Thyroid gland (tissue), 4 donors: ENCODE data around the gene GNLY. TPM values are rescaled to one million over a fixed set of nuclear protein-coding genes. Genes with fewer than 3 reads are reported as not detected.

ENCODE experiments used
- DNase-seq, 2 donors: peaks; one replicate each; pipeline ENCODE4 v3.0.0-alpha.2; 2019
- H3K27ac ChIP-seq, 3 donors: fragments of 200-600 bp; sonication (generic); 1 replicate in 2 of 3; 2 replicates in 1 of 3; pipeline ENCODE4 v1.5.1; 2016 to 2019; ENCODE audit warnings: mild to moderate bottlenecking in 1 of 3, moderate library complexity in 1 of 3
- H3K27me3 ChIP-seq: fragments of 200-600 bp; sonication (generic); one replicate; pipeline ENCODE4 v1.5.1; 2019
- H3K36me3 ChIP-seq, 2 donors: fragments of 200-600 bp; sonication (generic); one replicate each; pipeline ENCODE4 v1.5.1; 2016 to 2019
- H3K4me1 ChIP-seq, 2 donors: fragments of 200-600 bp; sonication (generic); one replicate each; pipeline ENCODE4 v1.5.1; 2017 to 2019
- H3K4me3 ChIP-seq, 3 donors: fragments of 200-600 bp; sonication (generic); replicated peaks in 1 of 3; 1 replicate in 2 of 3; 2 replicates in 1 of 3; pipeline ENCODE4 v1.5.1; 2016; ENCODE audit warnings: mild to moderate bottlenecking in 1 of 3
- H3K9me3 ChIP-seq: fragments of 200-600 bp; sonication (generic); one replicate; pipeline ENCODE4 v1.5.1; 2017
- POLR2A ChIP-seq, 2 donors: fragments of 450-650 bp; IDR thresholded peaks; one replicate each; pipeline ENCODE4 v1.6.1; 2017; ENCODE audit warnings: antibody characterized with exemption in 2 of 2, mild to moderate bottlenecking in 2 of 2, moderate library complexity in 1 of 2
- WGBS, 2 donors: methylation state at CpG; one replicate each; pipeline ENCODE4 v1.1.5; 2017; 5-methylcytosine and 5-hydroxymethylcytosine counted together
- intact Hi-C: fragments of 100-400 bp; cut with DNase I; formaldehyde crosslinking; loops from one replicate; pipeline ENCODE4 v1.15.1; 2023
- total RNA-seq, 4 donors: library from RNA; depleted of rRNA; stranded (reverse); fragments of >200 nt; gene quantifications; one replicate each; pipeline ENCODE4 v1.2.3, GENCODE V29; 2016
- TF ChIP-seq, protein P1 (sequence below), 6 experiments: fragments of 200-600 bp in 3 of 6; fragments of 450-650 bp in 3 of 6; sonication (generic) in 3 of 6; IDR thresholded peaks; one replicate each; pipeline ENCODE4 v1.5.1; 2016 to 2019; ENCODE audit warnings: antibody characterized with exemption in 6 of 6, mild to moderate bottlenecking in 2 of 6, inconsistent platforms in 1 of 6, moderate library complexity in 1 of 6

GNLY gene
- total RNA-seq, 4 donors from 2014 or later = 0.22 to 3.6 (median 0.63) TPM; not detected in 1

DNA sequence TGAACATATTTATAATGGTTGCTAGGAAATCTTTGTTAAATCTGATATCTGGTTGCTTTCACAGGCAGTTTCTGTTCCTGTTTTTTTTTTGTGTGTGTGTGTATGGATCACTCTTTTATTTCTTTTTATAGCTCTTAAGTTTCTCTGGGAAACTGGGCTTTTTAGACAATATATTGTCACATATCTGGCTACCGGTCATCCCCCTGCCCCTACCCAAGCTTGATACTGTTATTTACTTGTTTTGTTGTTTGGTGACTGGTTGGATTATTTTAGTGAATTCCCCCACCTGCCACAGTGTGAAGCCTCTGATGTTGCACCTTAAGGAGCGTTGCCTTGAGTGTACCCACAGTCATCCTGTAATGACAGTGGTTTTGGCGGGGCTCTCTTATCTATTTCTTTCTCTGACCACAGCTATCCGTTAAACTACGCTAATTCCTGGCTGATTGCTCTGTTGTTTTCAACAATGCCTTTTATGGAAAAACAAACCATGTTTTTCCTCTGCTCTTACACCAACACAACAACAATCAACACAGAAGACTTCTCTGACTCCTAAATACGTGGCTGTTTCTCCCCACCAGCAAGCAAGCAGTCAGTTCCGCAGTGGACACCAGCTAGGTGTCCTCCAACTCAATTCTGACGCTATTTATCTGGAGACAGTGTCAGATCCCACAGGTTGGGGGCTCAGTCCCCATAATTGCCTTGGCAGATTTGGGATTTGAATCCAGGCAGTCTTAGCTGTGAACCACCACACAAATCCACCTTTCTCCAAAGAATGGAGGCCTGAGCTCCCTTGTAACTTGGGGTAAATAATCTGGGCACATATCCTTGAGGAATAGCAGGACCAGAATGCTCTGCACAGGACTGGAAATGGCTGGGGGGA, 10.9 kb downstream of the GNLY start:
- intact Hi-C loops = no loop called here
- H3K4me1 ChIP-seq = peaks cover 52 to 62% of the 10 kb centered on the region in 2 donors
- no peak overlapping the region for H3K4me3 ChIP-seq
- H3K27me3 ChIP-seq = no peaks in the 10 kb centered on the region
- H3K9me3 ChIP-seq = no peaks in the 10 kb centered on the region
- H3K27ac ChIP-seq = peak overlapping the region; percentile 98 to 100 (median 100)
- 83 to 89% methylated on average over 8 of the region's 8 CpGs for WGBS, 2 donors
- TF ChIP-seq, protein P1, sequence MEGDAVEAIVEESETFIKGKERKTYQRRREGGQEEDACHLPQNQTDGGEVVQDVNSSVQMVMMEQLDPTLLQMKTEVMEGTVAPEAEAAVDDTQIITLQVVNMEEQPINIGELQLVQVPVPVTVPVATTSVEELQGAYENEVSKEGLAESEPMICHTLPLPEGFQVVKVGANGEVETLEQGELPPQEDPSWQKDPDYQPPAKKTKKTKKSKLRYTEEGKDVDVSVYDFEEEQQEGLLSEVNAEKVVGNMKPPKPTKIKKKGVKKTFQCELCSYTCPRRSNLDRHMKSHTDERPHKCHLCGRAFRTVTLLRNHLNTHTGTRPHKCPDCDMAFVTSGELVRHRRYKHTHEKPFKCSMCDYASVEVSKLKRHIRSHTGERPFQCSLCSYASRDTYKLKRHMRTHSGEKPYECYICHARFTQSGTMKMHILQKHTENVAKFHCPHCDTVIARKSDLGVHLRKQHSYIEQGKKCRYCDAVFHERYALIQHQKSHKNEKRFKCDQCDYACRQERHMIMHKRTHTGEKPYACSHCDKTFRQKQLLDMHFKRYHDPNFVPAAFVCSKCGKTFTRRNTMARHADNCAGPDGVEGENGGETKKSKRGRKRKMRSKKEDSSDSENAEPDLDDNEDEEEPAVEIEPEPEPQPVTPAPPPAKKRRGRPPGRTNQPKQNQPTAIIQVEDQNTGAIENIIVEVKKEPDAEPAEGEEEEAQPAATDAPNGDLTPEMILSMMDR (IDR thresholded peaks at IDR 0.05) = no peak
- TF ChIP-seq POLR2A (IDR thresholded peaks at IDR 0.05) = no peak
- DNase-seq = no peak
- H3K36me3 ChIP-seq = no peaks in the 10 kb centered on the region

DNA sequence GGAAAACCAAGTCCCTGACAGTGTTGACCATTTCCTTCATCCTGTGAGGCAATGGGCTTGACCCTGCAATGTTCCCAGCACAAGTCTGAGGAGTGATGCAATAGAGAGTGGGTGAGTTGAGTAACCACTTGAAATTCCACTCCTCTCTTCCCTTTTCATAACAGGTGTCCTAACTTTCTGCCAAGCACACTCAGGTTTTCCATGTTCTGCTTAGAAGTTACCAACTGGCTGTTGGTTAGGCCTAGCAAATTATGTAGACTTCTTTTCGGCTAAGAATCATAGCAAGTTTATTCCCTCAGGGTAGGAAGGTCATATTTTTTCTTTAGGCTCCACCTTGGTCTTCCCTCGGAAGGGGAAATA, 11.5 kb downstream of the GNLY start:
- 46 to 47% methylated on average over 2 of the region's 2 CpGs for WGBS, 2 donors
- Histone ChIP-seq H3K36me3 (no peaks in the 10 kb centered on the region), H3K4me1 (peaks cover 58 to 68% of the 10 kb centered on the region in 2 donors), H3K27me3 (no peaks in the 10 kb centered on the region), H3K4me3 (no peak overlapping the region), H3K27ac (peak overlapping the region; percentile 98 to 100 (median 100)), H3K9me3 (no peaks in the 10 kb centered on the region)
- TF ChIP-seq, protein P1 (IDR thresholded peaks at IDR 0.05) = peak in 1 of 6 experiments; percentile 12
- TF ChIP-seq POLR2A (IDR thresholded peaks at IDR 0.05) = peak in 1 of 2 donors; percentile 81
- DNase-seq = peak; percentile 72 to 79
- intact Hi-C loops = no loop called here

DNA sequence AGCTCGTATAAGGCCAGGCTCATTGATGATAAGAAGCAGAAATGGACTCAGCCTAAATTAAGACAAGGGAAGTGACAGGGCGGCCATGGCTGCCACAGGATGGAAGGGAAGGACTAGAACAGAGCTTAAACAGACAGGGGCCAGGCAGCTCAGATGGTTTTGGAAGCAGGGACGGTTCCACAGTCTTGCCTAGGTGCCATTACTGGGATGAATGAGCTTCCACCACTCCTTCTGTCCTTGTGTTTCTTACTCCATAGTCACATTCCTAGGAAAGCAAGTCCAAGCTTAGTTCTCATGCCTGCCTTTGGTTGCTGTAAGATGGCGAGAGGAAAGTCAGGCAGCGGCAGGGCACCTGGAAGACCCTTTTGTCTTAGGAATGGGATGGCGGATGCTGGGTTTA, 11.9 kb downstream of the GNLY start:
- peaks cover 62 to 72% of the 10 kb centered on the region in 2 donors for H3K4me1 ChIP-seq
- DNase-seq = no peak
- intact Hi-C loops = no loop called here
- TF ChIP-seq POLR2A (IDR thresholded peaks at IDR 0.05) = no peak
- TF ChIP-seq, protein P1 (IDR thresholded peaks at IDR 0.05) = no peak
- H3K9me3 ChIP-seq = no peaks in the 10 kb centered on the region
- H3K36me3 ChIP-seq = no peaks in the 10 kb centered on the region
- no peaks in the 10 kb centered on the region for H3K27me3 ChIP-seq
- 83 to 84% methylated on average over 6 of the region's 6 CpGs for WGBS, 2 donors
- no peak overlapping the region for H3K4me3 ChIP-seq
- peak overlapping the region; percentile 98 to 100 (median 100) for H3K27ac ChIP-seq

DNA sequence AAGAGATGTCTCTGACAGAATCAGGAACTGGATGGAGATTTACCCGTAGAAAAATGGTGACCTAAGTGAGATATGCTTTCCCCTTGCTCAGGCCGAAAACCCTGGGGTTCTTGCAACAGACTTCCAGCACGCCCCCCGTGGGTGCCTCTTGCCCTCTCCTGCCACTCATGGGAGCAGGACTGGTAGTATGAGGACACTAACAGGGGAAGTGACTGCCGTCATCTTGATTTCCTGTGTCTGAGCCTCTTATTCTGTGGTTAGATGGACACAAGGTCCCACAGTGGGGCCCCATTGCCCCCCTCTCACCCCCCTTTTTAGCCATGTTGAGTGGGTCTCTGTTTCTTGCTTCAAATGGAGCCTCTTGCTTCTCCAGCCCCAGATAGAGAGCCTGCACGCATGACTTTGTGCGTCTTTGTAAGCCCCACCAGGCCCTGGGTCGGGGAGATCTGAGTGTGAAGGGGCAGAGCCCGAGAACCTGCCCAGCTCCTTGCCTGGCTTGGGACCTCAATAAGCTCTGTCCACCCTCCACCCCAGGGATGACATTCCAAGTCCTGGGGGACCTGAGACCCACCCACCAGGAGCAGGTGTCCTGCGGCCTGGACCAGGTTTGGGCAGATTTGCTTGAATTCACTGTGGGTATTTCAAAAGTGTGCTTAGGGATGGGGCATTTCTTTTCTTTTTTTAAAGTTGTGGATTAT, 12.6 kb downstream of the GNLY start:
- intact Hi-C loops = no loop called here
- peaks cover 66 to 76% of the 10 kb centered on the region in 2 donors for H3K4me1 ChIP-seq
- WGBS, 2 donors = 71 to 85% methylated on average over 9 to 10 of the region's 10 CpGs

More for the DNA sequence above, 12.6 kb downstream of the GNLY start:
- no peak for DNase-seq
- Histone ChIP-seq H3K9me3 (no peaks in the 10 kb centered on the region), H3K27me3 (no peaks in the 10 kb centered on the region), H3K27ac (peak overlapping the region; percentile 98 to 100 (median 100)), H3K36me3 (no peaks in the 10 kb centered on the region), H3K4me3 (no peak overlapping the region)
- TF ChIP-seq, protein P1 (IDR thresholded peaks at IDR 0.05) = no peak
- no peak for TF ChIP-seq POLR2A (IDR thresholded peaks at IDR 0.05)
